Measurements from ENCODE around the gene SHH.

DNA sequence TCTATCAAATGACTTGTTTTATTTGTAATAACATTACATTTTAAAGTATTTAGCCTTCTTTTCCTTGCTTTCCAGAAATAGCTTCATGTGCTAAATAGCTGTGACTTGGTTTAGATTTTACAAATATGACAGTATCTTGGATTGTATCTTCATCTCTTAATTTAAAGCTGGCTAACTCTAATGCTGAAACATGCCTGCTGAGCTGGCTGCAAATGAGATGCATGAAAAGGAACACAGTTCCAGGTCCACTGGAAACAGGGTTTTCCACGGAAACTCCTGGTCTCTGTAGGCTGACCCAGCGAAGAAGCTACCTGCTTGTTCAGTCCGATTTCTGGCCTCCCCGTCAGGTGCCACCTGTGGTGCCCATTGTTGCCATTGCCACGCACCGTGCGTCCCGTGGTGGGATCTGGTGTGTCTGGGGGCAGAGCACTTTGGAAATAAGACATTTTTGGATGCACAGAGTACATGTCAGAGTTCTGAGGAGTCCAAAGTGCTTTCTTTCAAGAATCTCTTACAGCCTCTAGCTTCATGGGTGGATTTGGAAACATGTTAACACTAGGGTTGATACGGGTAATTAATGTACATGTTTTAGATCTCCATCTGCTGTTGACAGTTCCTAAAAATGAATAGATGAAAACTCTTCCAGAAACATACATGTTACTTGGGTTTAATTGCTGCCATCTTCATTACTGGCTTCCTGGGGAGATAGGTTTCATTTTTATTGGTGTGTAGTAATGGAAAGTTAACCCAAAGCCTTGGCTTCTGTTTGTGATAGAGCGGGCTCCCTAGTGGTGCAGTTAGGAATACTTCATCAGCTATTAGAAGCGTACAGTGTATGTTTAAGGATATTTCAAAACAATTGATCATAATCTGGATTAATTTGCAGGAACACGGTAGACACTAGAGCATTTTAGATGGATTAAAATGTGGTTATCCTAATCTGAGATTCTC lies 45.0 kb downstream of the SHH start:
- TF ChIP-seq YY1 (IDR thresholded peaks at IDR 0.05; ENCODE audit: insufficient read depth, insufficient read length) (no peak), SUZ12 (IDR thresholded peaks at IDR 0.05; ENCODE audit: extremely low read depth, insufficient read depth, insufficient read length) (no peak)
